PC-3 (cell line): Measurements from ENCODE around the gene SEPTIN2.

Source experiments
- EZH2 ChIP-seq: fragments of 300-600 bp; sonication (generic); IDR thresholded peaks from one replicate; pipeline ENCODE4 v1.6.1; 2017; ENCODE audit warnings: antibody characterized with exemption, mild to moderate bottlenecking, low read length; ENCODE audit not compliant: unreplicated experiment
- TF ChIP-seq, protein P1 (sequence below): fragments of 300-600 bp; sonication (generic); conservative IDR thresholded peaks from 2 replicates; pipeline ENCODE4 v1.5.1; 2017; ENCODE audit warnings: antibody characterized with exemption, low read depth, mild to moderate bottlenecking, low read length

DNA sequence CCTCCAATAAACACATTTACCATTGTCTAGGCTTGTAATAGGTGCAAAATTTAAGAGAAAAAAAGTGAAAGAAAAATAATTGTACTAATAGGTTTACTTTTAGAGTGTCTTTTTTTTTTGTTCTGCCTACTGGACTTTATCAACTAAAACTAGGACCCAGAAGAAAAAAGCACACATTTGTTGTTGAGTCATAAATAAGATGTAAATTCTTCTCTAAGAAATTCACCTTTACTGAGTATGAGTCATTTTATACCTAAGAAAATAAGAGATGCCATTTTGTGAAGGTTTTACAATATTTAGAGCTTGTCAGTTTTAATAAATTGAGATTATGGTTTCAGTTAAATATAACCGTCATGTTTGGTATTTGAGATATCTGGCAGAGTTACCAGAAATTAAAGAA, 59.6 kb downstream of the SEPTIN2 start:
- TF ChIP-seq, protein P1, sequence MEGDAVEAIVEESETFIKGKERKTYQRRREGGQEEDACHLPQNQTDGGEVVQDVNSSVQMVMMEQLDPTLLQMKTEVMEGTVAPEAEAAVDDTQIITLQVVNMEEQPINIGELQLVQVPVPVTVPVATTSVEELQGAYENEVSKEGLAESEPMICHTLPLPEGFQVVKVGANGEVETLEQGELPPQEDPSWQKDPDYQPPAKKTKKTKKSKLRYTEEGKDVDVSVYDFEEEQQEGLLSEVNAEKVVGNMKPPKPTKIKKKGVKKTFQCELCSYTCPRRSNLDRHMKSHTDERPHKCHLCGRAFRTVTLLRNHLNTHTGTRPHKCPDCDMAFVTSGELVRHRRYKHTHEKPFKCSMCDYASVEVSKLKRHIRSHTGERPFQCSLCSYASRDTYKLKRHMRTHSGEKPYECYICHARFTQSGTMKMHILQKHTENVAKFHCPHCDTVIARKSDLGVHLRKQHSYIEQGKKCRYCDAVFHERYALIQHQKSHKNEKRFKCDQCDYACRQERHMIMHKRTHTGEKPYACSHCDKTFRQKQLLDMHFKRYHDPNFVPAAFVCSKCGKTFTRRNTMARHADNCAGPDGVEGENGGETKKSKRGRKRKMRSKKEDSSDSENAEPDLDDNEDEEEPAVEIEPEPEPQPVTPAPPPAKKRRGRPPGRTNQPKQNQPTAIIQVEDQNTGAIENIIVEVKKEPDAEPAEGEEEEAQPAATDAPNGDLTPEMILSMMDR: no peak
- TF ChIP-seq EZH2: no peak
